H1 (cell line): Measurements from ENCODE around the gene RGS2. TPM values are rescaled to one million over a fixed set of nuclear protein-coding genes. Genes with fewer than 3 reads are reported as not detected.

Experiments used
- CTCF ChIA-PET: fragments of 300-600 bp; sonication (Branson Sonifier 250); formaldehyde crosslinking; loops from one replicate; lab custom pipeline; 2021; ENCODE audit not compliant: partially characterized antibody; lab: Charles Lee
- POLR2A ChIA-PET: fragments of 300-600 bp; sonication (Branson Sonifier 250); formaldehyde crosslinking; loops from one replicate; lab custom pipeline; 2021; ENCODE audit warnings: inconsistent platforms; ENCODE audit not compliant: partially characterized antibody; lab: Charles Lee
- DNase-seq, 2 experiments: peaks; one replicate each; pipeline versions ENCODE4 v3.0.0 to v3.0.0-alpha.2; 2010 to 2022; ENCODE audit warnings: low spot score in 2 of 2, low read depth in 1 of 2, mixed read lengths in 1 of 2
- FAIRE-seq: peaks from 2 replicates; lab custom pipeline; 2011; peaks lifted over from hg19 to GRCh38; lab: Jason Lieb, UNC
- H2AFZ ChIP-seq: 2 replicates; pipeline ENCODE4 v1.8.1; 2012; ENCODE audit warnings: low read length, inconsistent platforms
- H2AK5ac ChIP-seq: 2 replicates; pipeline ENCODE4 v1.6.1; 2013; ENCODE audit warnings: low read depth, low read length
- H2BK120ac ChIP-seq: replicated peaks from 2 replicates; pipeline ENCODE3; 2013; ENCODE audit warnings: low read depth, low read length, inconsistent platforms
- H2BK12ac ChIP-seq: 2 replicates; pipeline ENCODE4 v1.6.1; 2013; ENCODE audit warnings: low read depth, low read length
- H2BK15ac ChIP-seq: 2 replicates; pipeline ENCODE4 v1.6.1; 2013; ENCODE audit warnings: low read length
- H2BK20ac ChIP-seq: 2 replicates; pipeline ENCODE4 v1.6.1; 2013; ENCODE audit warnings: low read length
- H2BK5ac ChIP-seq: 2 replicates; pipeline ENCODE4 v1.6.1; 2013; ENCODE audit warnings: low read depth, low read length
- H3K14ac ChIP-seq: 2 replicates; pipeline ENCODE4 v1.6.1; 2013; ENCODE audit warnings: inconsistent platforms; ENCODE audit not compliant: insufficient read length
- H3K18ac ChIP-seq: 2 replicates; pipeline ENCODE4 v1.6.1; 2013; ENCODE audit warnings: low read length; ENCODE audit errors: extremely low read depth
- H3K23ac ChIP-seq: 2 replicates; pipeline ENCODE4 v1.6.1; 2013; ENCODE audit warnings: inconsistent platforms; ENCODE audit not compliant: insufficient read length
- H3K23me2 ChIP-seq: 2 replicates; pipeline ENCODE4 v1.6.1; 2013; ENCODE audit warnings: low read depth, low read length
- H3K27ac ChIP-seq: 2 replicates; pipeline ENCODE4 v1.6.1; 2011; ENCODE audit warnings: low read depth, low read length, inconsistent platforms
- H3K27me3 ChIP-seq, 4 experiments: replicated peaks in 1 of 4; 1 replicate in 1 of 4; 2 replicates in 3 of 4; pipeline versions ENCODE4 v1.6.1 to v1.8.1; 2011 to 2013; ENCODE audit warnings: low read length in 3 of 4, mild to moderate bottlenecking in 3 of 4, inconsistent platforms in 2 of 4, mixed read lengths in 2 of 4, moderate library complexity in 1 of 4; ENCODE audit not compliant: control insufficient read depth in 3 of 4, insufficient read depth in 3 of 4; ENCODE audit errors: extremely low read depth in 1 of 4
- H3K36me3 ChIP-seq, 4 experiments: 2 replicates each; pipeline versions ENCODE4 v1.6.1 to v1.8.1; 2011 to 2013; ENCODE audit warnings: mild to moderate bottlenecking in 4 of 4, low read length in 3 of 4, moderate library complexity in 2 of 4, control low read depth in 1 of 4, inconsistent platforms in 1 of 4; ENCODE audit not compliant: insufficient read depth in 4 of 4, control insufficient read depth in 2 of 4
- H3K4ac ChIP-seq: replicated peaks from 2 replicates; pipeline ENCODE3; 2013; ENCODE audit warnings: low read length, low read depth, mixed read lengths, inconsistent platforms; ENCODE audit not compliant: insufficient read length
- H3K4me1 ChIP-seq, 4 experiments: replicated peaks in 1 of 4; 1 replicate in 1 of 4; 2 replicates in 3 of 4; pipeline versions ENCODE4 v1.6.1 to v1.8.1; 2011 to 2013; ENCODE audit warnings: low read length in 3 of 4, inconsistent platforms in 2 of 4, mixed read lengths in 1 of 4; ENCODE audit not compliant: insufficient read depth in 4 of 4, control insufficient read depth in 3 of 4
- H3K4me2 ChIP-seq, 2 experiments: 2 replicates each; pipeline versions ENCODE4 v1.6.1 to v1.8.1; 2011 to 2013; ENCODE audit warnings: low read depth in 2 of 2, low read length in 2 of 2, control low read depth in 1 of 2, inconsistent platforms in 1 of 2, mild to moderate bottlenecking in 1 of 2; ENCODE audit not compliant: insufficient read depth in 1 of 2
- H3K4me3 ChIP-seq, 4 experiments: fragments of 200-600, 300-600 bp in 1 of 4; sonication (generic), shearing (Covaris generic), sonication (Bioruptor Twin) in 1 of 4; 2 replicates each; pipeline versions ENCODE4 v1.5.1 to v1.8.1; 2011 to 2016; ENCODE audit warnings: low read length in 4 of 4, low read depth in 3 of 4, control low read depth in 2 of 4, inconsistent platforms in 2 of 4, mild to moderate bottlenecking in 2 of 4, mixed read lengths in 1 of 4, moderate library complexity in 1 of 4; ENCODE audit not compliant: insufficient read depth in 2 of 4; ENCODE audit errors: extremely low read depth in 1 of 4
- H3K56ac ChIP-seq: replicated peaks from 2 replicates; pipeline ENCODE3; 2013; ENCODE audit warnings: low read depth, mild to moderate bottlenecking, mixed read lengths, low read length, inconsistent platforms; ENCODE audit not compliant: insufficient read length
- H3K79me1 ChIP-seq: 2 replicates; pipeline ENCODE4 v1.6.1; 2013; ENCODE audit warnings: low read depth, low read length, control low read depth
- H3K79me2 ChIP-seq, 2 experiments: 2 replicates each; pipeline versions ENCODE4 v1.6.1 to v1.8.1; 2012 to 2013; ENCODE audit warnings: low read length in 2 of 2, mild to moderate bottlenecking in 2 of 2, inconsistent platforms in 1 of 2; ENCODE audit not compliant: insufficient read depth in 2 of 2, control insufficient read depth in 1 of 2
- H3K9ac ChIP-seq, 4 experiments: replicated peaks in 1 of 4; 1 replicate in 1 of 4; 2 replicates in 3 of 4; pipeline versions ENCODE4 v1.6.1 to v1.8.1; 2011 to 2013; ENCODE audit warnings: low read depth in 3 of 4, low read length in 3 of 4, control low read depth in 2 of 4, mild to moderate bottlenecking in 2 of 4, moderate library complexity in 2 of 4, inconsistent platforms in 1 of 4; ENCODE audit errors: extremely low read depth in 1 of 4
- H3K9me3 ChIP-seq, 2 experiments: 2 replicates each; pipeline versions ENCODE4 v1.6.1 to v1.8.1; 2012 to 2013; ENCODE audit warnings: mild to moderate bottlenecking in 2 of 2, moderate library complexity in 2 of 2, control low read depth in 1 of 2, inconsistent platforms in 1 of 2, low read depth in 1 of 2, low read length in 1 of 2, mixed read lengths in 1 of 2; ENCODE audit not compliant: insufficient read depth in 2 of 2
- H4K20me1 ChIP-seq, 2 experiments: replicated peaks in 1 of 2; 2 replicates each; pipeline versions ENCODE3 to v1.8.1; 2011 to 2013; ENCODE audit warnings: inconsistent platforms in 2 of 2, low read length in 2 of 2, mild to moderate bottlenecking in 1 of 2; ENCODE audit not compliant: insufficient read depth in 2 of 2, control insufficient read depth in 1 of 2
- H4K5ac ChIP-seq: 2 replicates; pipeline ENCODE4 v1.6.1; 2013; ENCODE audit warnings: low read length, low read depth, mixed read lengths, inconsistent platforms; ENCODE audit not compliant: insufficient read length
- H4K8ac ChIP-seq: 2 replicates; pipeline ENCODE4 v1.8.0; 2013; ENCODE audit warnings: mild to moderate bottlenecking, moderate library complexity, low read length, inconsistent platforms; ENCODE audit not compliant: insufficient read depth; ENCODE audit errors: extremely low read depth
- H4K91ac ChIP-seq: replicated peaks from 2 replicates; pipeline ENCODE3; 2013; ENCODE audit warnings: low read length, mixed read lengths, inconsistent platforms; ENCODE audit not compliant: insufficient read length
- BCL11A ChIP-seq, 2 experiments: IDR thresholded peaks; one replicate each; pipeline ENCODE4 v1.6.1; 2011; ENCODE audit warnings: low read depth in 2 of 2, low read length in 2 of 2, mild to moderate bottlenecking in 2 of 2
- CHD2 ChIP-seq: IDR thresholded peaks from 2 replicates; pipeline ENCODE4 v1.6.1; 2012; ENCODE audit warnings: low read length, improper control_type of control experiment
- EZH2 ChIP-seq: fragments of 200-600 bp; sonication (generic); IDR thresholded peaks from 2 replicates; pipeline ENCODE4 v1.7.1; 2012; ENCODE audit warnings: low read depth, mild to moderate bottlenecking, moderate library complexity, low read length, inconsistent platforms; ENCODE audit not compliant: severe bottlenecking
- SP4 ChIP-seq: IDR thresholded peaks from 2 replicates; pipeline ENCODE4 v1.6.1; 2012; ENCODE audit warnings: low read length, inconsistent platforms
- TAF1 ChIP-seq: IDR thresholded peaks from 2 replicates; pipeline ENCODE4 v1.6.1; 2011; ENCODE audit warnings: mild to moderate bottlenecking, low read depth, low read length
- WGBS, 2 experiments: shearing (Covaris generic) in 1 of 2; methylation state at CpG; one replicate each; pipeline versions ENCODE4 v1.1.6 to v1.1.7; 2013 to 2015; ENCODE audit warnings: low lambda C conversion rate in 2 of 2, mixed read lengths in 2 of 2, inconsistent platforms in 1 of 2, low coverage in 1 of 2, missing lambda C conversion rate in 1 of 2; ENCODE audit not compliant: insufficient replicate concordance in 2 of 2, insufficient coverage in 1 of 2, insufficient read length in 1 of 2; ENCODE audit errors: extremely low coverage in 1 of 2, missing lambda C conversion rate in 1 of 2; 5-methylcytosine and 5-hydroxymethylcytosine counted together
- polyA plus RNA-seq, 7 experiments: library from polyadenylated mRNA; depleted of rRNA in 3 of 7; stranded (reverse) in 5 of 7; unstranded in 2 of 7; fragments of >200 nt in 5 of 7; fragments of 200-250 nt in 2 of 7; gene quantifications; 1 replicate in 5 of 7; 2 replicates in 1 of 7; 4 replicates in 1 of 7; pipeline versions ENCODE4 v1.2.1 to v1.2.3, GENCODE V29; 2011 to 2013; ENCODE audit warnings: missing spikeins in 2 of 7, mixed read lengths in 2 of 7
- total RNA-seq: library from RNA; stranded (reverse); fragmentation: NEBNext Ultra II Directional; extraction: Animal tissue kit (Norgen Biotek cat#: 25700); gene quantifications from 2 replicates; pipeline ENCODE4 v1.2.1, GENCODE V29; 2021

The RGS2 gene
- total and polyA plus RNA-seq, 2 of the 8 experiments (the other 6 are each of a cell fraction or from before 2014, with no cell fraction given) = 9.1 to 17.0 TPM

DNA sequence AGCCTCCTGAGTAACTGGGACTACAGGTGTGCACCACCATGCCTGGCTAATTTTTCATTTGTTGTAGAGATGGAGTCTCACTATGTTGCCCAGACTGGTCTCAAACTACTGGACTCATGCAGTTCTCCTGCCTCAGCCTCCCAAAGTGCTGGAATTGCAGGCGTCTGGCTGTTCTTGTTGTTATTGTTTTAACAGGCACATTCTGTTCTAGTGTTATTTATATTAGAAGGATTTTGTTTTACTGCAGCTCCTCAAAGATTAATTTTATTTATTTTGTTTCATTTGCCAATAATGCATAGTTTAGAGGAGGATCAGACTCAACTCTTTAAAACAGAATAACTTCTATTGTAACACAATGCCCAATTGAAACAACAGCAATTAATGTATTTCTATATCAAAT lies 35.5 kb downstream of the RGS2 start:
- H4K5ac ChIP-seq = no peak overlapping the region
- H3K9me3 ChIP-seq = no peaks in the 10 kb centered on the region
- no peak overlapping the region for H4K8ac ChIP-seq
- no peaks in the 10 kb centered on the region for H3K27me3 ChIP-seq
- no peak overlapping the region for H2BK15ac ChIP-seq
- no peaks in the 10 kb centered on the region for H4K20me1 ChIP-seq
- 94% methylated on average over 1 of the region's 1 CpG; no CpG with 5 or more reads in 1 of the 2 experiments for WGBS, 2 experiments
- no peak overlapping the region for H2BK120ac ChIP-seq
- H3K27ac ChIP-seq = no peak overlapping the region
- no peak for DNase-seq
- H3K4me2 ChIP-seq = no peak overlapping the region
- H4K91ac ChIP-seq = no peak overlapping the region
- H2BK12ac ChIP-seq = no peak overlapping the region
- H2BK5ac ChIP-seq = no peak overlapping the region
- H3K36me3 ChIP-seq = no peaks in the 10 kb centered on the region
- CTCF ChIA-PET = no interaction called here
- H3K79me2 ChIP-seq = no peaks in the 10 kb centered on the region
- no peak overlapping the region for H3K9ac ChIP-seq
- POLR2A ChIA-PET = no interaction called here
- FAIRE-seq = no peak
- H3K56ac ChIP-seq = no peak overlapping the region
- H3K18ac ChIP-seq = no peak overlapping the region
- H3K79me1 ChIP-seq = no peaks in the 10 kb centered on the region
- no peak overlapping the region for H2BK20ac ChIP-seq
- no peak overlapping the region for H2AFZ ChIP-seq
- peaks cover 0 to 11% (median 6%) of the 10 kb centered on the region in 4 experiments; a peak in 6 of 7 replicates for H3K4me1 ChIP-seq
- H3K23me2 ChIP-seq = no peaks in the 10 kb centered on the region; the same call in 1 of the 2 replicates
- H3K14ac ChIP-seq = no peak overlapping the region
- no peak overlapping the region for H3K23ac ChIP-seq
- no peak overlapping the region for H2AK5ac ChIP-seq
- no peak overlapping the region for H3K4me3 ChIP-seq
- no peak overlapping the region for H3K4ac ChIP-seq
- TF ChIP-seq CHD2 (no peak), BCL11A (IDR thresholded peaks at IDR 0.05; ENCODE audit: low read depth in 2 of 2, low read length in 2 of 2) (no peak), SP4 (no peak), EZH2 (no peak), TAF1 (no peak)
